Esophagus muscularis mucosa (tissue), 4 donors: ENCODE results near the gene KRT86.

ENCODE experiments used
- CTCF ChIP-seq, 3 experiments: fragments of 200-600 bp in 2 of 3; fragments of 450-650 bp in 1 of 3; sonication (generic) in 2 of 3; IDR thresholded peaks; one replicate each; pipeline ENCODE4 v1.5.1; 2017 to 2019; ENCODE audit warnings: antibody characterized with exemption in 3 of 3, mild to moderate bottlenecking in 2 of 3, moderate library complexity in 1 of 3
- EP300 ChIP-seq: sonication (generic); formaldehyde crosslinking; IDR thresholded peaks from one replicate; pipeline ENCODE4 v1.6.1; 2017; ENCODE audit warnings: antibody characterized with exemption
- POLR2A ChIP-seq: fragments of 450-650 bp; IDR thresholded peaks from one replicate; pipeline ENCODE4 v1.6.1; 2017; ENCODE audit warnings: antibody characterized with exemption, moderate library complexity, mild to moderate bottlenecking, low read depth
- POLR2AphosphoS5 ChIP-seq, 2 donors: sonication (generic); formaldehyde crosslinking; IDR thresholded peaks; one replicate each; pipeline ENCODE4 v1.6.1; 2017; ENCODE audit warnings: antibody characterized with exemption in 2 of 2

DNA sequence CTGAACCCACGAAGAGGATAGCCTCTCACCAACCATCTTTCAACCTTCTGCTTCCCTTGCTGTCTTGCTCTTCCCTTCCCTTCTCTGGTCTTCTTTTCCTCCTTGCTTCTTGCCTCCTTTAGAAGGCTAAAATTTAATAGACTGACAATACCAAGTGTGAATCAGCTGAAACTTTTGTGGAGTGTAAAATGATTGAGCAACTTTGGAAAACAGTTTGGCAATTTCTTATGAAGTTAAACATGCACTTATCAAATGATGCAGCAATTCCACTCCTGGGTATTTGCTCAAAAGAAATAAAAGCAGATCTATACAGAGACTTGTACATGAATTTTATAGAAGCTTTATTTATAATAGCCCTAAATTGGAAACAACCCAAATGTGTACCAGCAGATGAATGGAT, 3.3 kb upstream of the KRT86 start:
- no peak for TF ChIP-seq POLR2AphosphoS5 (IDR thresholded peaks at IDR 0.05)
- no peak for TF ChIP-seq CTCF (IDR thresholded peaks at IDR 0.05)
- TF ChIP-seq POLR2A = no peak
- no peak for TF ChIP-seq EP300
